ENCODE measurements around the gene RHOC. TPM values are rescaled to one million over a fixed set of nuclear protein-coding genes. Genes with fewer than 3 reads are reported as not detected.
"Not testable (repeated sequence)": the region's sequence is repeated elsewhere in the genome, so short reads cannot be mapped to it uniquely, and the experiment has no call there.

RHOC gene
- total and polyA plus RNA-seq, 4 donors, result 50.4 to 102 (median 68.8) TPM

DNA sequence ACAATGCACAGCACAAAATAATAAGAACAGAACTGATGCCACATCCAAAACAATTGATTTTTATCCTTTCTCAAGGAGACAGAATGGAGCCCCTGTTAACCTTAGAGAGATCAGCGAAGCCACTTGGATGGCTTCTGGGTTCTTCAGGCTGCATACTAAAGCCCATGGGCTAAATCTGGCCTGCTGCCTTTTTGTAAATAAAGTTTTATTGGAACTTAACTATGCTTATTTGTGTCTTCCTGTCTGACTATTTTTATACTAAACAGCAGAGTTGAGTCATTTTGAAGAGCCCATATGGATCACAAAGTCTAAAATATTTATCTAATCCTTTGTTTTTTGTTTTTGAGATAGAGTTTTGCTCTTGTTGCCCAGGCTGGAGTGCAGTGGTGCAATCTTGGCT is 24.5 kb upstream of the RHOC start:
- Histone ChIP-seq H3K9me3 (ENCODE audit: control insufficient read depth in 4 of 4, low read length in 3 of 4) (no peaks in the 10 kb centered on the region), H3K27me3 (ENCODE audit: control insufficient read depth in 4 of 4, insufficient read depth in 4 of 4, low read length in 3 of 4) (no peaks in the 10 kb centered on the region), H3K36me3 (ENCODE audit: control insufficient read depth in 4 of 4, insufficient read depth in 3 of 4, low read depth in 1 of 4, low read length in 3 of 4) (no peaks in the 10 kb centered on the region), H3K27ac (ENCODE audit: low read depth in 1 of 2, low read length in 2 of 2) (no peak overlapping the region), H3K4me3 (ENCODE audit: low read depth in 1 of 3, low read length in 3 of 3) (no peak overlapping the region), H3K9ac (ENCODE audit: low read depth in 1 of 2, low read length in 2 of 2) (no peak overlapping the region), H3K4me1 (ENCODE audit: control insufficient read depth in 4 of 4, insufficient read depth in 4 of 4, low read length in 3 of 4) (no peaks in the 10 kb centered on the region)
- DNase-seq (ENCODE audit: low spot score), result no peak
- 94% methylated on average over 1 of the region's 1 CpG for WGBS
- TF ChIP-seq HNF4G (IDR thresholded peaks at IDR 0.05), result no peak

DNA sequence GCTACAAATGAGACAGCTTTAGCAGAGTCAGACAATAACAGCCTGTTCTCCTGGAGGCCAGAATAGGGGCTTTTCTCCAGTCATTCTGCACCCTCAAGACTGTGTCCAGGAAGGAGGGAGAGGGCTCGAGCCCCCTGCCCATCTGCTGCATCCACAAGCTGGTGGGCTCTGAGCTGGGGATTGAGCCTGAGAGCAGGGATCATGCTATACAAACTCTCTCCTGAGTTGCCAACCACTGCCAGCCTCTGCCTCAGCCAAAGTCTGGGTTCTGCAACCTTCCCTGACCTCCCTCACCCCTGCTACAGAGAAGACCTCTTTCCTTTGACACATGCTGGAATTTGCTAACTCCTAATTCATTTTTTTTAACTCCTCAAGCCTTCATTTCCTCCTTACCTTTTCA is 23.0 kb upstream of the RHOC start:
- Histone ChIP-seq H3K4me3 (ENCODE audit: low read depth in 1 of 3, low read length in 3 of 3) (no peak overlapping the region), H3K4me1 (ENCODE audit: control insufficient read depth in 4 of 4, insufficient read depth in 4 of 4, low read length in 3 of 4) (no peaks in the 10 kb centered on the region), H3K9me3 (ENCODE audit: control insufficient read depth in 4 of 4, low read length in 3 of 4) (no peaks in the 10 kb centered on the region), H3K27ac (ENCODE audit: low read depth in 1 of 2, low read length in 2 of 2) (no peak overlapping the region), H3K27me3 (ENCODE audit: control insufficient read depth in 4 of 4, insufficient read depth in 4 of 4, low read length in 3 of 4) (no peaks in the 10 kb centered on the region), H3K9ac (ENCODE audit: low read depth in 1 of 2, low read length in 2 of 2) (no peak overlapping the region), H3K36me3 (ENCODE audit: control insufficient read depth in 4 of 4, insufficient read depth in 3 of 4, low read depth in 1 of 4, low read length in 3 of 4) (no peaks in the 10 kb centered on the region)
- no peak for TF ChIP-seq GABPA (IDR thresholded peaks at IDR 0.05 in 1 of 2, conservative IDR thresholded peaks at IDR 0.05 in 1 of 2)
- no peak for TF ChIP-seq NR2F2 (IDR thresholded peaks at IDR 0.05)
- TF ChIP-seq RXRA (IDR thresholded peaks at IDR 0.05), result no peak
- no peak for TF ChIP-seq EGR1 (IDR thresholded peaks at IDR 0.05; ENCODE audit: low read depth in 2 of 2)
- TF ChIP-seq, protein P1, sequence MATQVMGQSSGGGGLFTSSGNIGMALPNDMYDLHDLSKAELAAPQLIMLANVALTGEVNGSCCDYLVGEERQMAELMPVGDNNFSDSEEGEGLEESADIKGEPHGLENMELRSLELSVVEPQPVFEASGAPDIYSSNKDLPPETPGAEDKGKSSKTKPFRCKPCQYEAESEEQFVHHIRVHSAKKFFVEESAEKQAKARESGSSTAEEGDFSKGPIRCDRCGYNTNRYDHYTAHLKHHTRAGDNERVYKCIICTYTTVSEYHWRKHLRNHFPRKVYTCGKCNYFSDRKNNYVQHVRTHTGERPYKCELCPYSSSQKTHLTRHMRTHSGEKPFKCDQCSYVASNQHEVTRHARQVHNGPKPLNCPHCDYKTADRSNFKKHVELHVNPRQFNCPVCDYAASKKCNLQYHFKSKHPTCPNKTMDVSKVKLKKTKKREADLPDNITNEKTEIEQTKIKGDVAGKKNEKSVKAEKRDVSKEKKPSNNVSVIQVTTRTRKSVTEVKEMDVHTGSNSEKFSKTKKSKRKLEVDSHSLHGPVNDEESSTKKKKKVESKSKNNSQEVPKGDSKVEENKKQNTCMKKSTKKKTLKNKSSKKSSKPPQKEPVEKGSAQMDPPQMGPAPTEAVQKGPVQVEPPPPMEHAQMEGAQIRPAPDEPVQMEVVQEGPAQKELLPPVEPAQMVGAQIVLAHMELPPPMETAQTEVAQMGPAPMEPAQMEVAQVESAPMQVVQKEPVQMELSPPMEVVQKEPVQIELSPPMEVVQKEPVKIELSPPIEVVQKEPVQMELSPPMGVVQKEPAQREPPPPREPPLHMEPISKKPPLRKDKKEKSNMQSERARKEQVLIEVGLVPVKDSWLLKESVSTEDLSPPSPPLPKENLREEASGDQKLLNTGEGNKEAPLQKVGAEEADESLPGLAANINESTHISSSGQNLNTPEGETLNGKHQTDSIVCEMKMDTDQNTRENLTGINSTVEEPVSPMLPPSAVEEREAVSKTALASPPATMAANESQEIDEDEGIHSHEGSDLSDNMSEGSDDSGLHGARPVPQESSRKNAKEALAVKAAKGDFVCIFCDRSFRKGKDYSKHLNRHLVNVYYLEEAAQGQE (IDR thresholded peaks at IDR 0.05), result no peak
- TF ChIP-seq, protein P2, sequence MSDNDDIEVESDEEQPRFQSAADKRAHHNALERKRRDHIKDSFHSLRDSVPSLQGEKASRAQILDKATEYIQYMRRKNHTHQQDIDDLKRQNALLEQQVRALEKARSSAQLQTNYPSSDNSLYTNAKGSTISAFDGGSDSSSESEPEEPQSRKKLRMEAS (IDR thresholded peaks at IDR 0.05), result no peak
- TF ChIP-seq HNF4A (conservative IDR thresholded peaks at IDR 0.05), result no peak
- TF ChIP-seq SP1 (IDR thresholded peaks at IDR 0.05), result no peak
- TF ChIP-seq, protein P3, sequence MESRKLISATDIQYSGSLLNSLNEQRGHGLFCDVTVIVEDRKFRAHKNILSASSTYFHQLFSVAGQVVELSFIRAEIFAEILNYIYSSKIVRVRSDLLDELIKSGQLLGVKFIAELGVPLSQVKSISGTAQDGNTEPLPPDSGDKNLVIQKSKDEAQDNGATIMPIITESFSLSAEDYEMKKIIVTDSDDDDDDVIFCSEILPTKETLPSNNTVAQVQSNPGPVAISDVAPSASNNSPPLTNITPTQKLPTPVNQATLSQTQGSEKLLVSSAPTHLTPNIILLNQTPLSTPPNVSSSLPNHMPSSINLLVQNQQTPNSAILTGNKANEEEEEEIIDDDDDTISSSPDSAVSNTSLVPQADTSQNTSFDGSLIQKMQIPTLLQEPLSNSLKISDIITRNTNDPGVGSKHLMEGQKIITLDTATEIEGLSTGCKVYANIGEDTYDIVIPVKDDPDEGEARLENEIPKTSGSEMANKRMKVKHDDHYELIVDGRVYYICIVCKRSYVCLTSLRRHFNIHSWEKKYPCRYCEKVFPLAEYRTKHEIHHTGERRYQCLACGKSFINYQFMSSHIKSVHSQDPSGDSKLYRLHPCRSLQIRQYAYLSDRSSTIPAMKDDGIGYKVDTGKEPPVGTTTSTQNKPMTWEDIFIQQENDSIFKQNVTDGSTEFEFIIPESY (IDR thresholded peaks at IDR 0.05), result no peak
- TF ChIP-seq TAF1 (conservative IDR thresholded peaks at IDR 0.05), result no peak
- TF ChIP-seq FOXA1 (IDR thresholded peaks at IDR 0.05), result no peak
- TF ChIP-seq FOXA2 (IDR thresholded peaks at IDR 0.05), result no peak
- TF ChIP-seq YY1 (IDR thresholded peaks at IDR 0.05), result no peak
- no peak for TF ChIP-seq RAD21 (IDR thresholded peaks at IDR 0.05)
- TF ChIP-seq, protein P4, sequence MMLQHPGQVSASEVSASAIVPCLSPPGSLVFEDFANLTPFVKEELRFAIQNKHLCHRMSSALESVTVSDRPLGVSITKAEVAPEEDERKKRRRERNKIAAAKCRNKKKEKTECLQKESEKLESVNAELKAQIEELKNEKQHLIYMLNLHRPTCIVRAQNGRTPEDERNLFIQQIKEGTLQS (IDR thresholded peaks at IDR 0.05), result no peak
- no peak for TF ChIP-seq JUND (IDR thresholded peaks at IDR 0.05)
- no peak for DNase-seq (ENCODE audit: low spot score)
- WGBS, result 88% methylated on average over 1 of the region's 1 CpG

DNA sequence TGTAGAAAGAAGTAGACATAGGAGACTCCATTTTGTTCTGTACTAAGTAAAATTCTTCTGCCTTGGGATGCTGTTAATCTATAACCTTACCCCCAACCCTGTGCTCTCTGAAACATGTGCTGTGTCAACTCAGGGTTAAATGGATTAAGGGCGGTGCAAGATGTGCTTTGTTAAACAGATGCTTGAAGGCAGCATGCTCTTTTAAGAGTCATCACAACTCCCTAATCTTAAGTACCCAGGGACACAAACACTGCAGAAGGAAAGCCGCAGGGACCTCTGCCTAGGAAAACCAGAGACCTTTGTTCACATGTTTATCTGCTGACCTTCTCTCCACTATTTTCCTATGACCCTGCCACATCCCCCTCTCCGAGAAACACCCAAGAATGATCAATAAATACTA is 22.1 kb upstream of the RHOC start:
- H3K9ac ChIP-seq (ENCODE audit: low read depth in 1 of 2, low read length in 2 of 2); H3K36me3 ChIP-seq (ENCODE audit: control insufficient read depth in 4 of 4, insufficient read depth in 3 of 4, low read depth in 1 of 4, low read length in 3 of 4); H3K4me3 ChIP-seq (ENCODE audit: low read depth in 1 of 3, low read length in 3 of 3); H3K27me3 ChIP-seq (ENCODE audit: control insufficient read depth in 4 of 4, insufficient read depth in 4 of 4, low read length in 3 of 4); H3K4me1 ChIP-seq (ENCODE audit: control insufficient read depth in 4 of 4, insufficient read depth in 4 of 4, low read length in 3 of 4); DNase-seq (ENCODE audit: low spot score); H3K27ac ChIP-seq (ENCODE audit: low read depth in 1 of 2, low read length in 2 of 2); H3K9me3 ChIP-seq (ENCODE audit: control insufficient read depth in 4 of 4, low read length in 3 of 4): not testable (repeated sequence)
- 59% methylated on average over 3 of the region's 3 CpGs for WGBS

DNA sequence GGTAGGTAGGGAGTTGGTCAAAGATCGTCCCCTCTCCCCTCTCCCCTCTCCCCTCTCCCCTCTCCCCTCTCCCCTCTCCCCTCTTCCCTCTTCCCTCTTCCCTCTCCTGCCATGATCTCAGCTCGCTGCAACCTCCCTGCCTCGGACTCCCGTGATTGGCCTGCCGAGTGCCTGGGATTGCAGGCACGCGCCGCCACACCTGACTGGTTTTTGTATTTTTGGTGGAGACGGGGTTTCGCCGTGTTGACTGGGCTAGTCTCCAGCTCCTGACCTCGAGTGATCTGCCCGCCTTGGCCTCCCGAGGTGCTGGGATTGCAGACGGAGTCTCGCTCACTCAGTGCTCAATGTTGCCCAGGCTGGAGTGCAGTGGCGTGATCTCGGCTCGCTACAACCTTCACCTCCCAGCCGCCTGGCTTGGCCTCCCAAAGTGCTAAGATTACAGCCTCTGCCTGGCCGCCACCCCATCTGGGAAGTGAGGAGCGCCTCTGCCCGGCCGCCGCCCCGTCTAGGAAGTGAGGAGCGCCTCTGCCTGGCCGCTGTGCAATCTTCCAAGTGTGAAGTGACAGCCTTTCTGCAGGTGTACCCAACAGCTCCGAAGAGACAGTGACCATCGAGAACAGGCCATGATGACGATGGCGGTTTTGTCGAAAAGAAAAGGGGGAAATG is 21.5 kb upstream of the RHOC start:
- not testable (repeated sequence) for H3K27ac ChIP-seq (ENCODE audit: low read depth in 1 of 2, low read length in 2 of 2); DNase-seq (ENCODE audit: low spot score); H3K4me3 ChIP-seq (ENCODE audit: low read depth in 1 of 3, low read length in 3 of 3); H3K9me3 ChIP-seq (ENCODE audit: control insufficient read depth in 4 of 4, low read length in 3 of 4); H3K36me3 ChIP-seq (ENCODE audit: control insufficient read depth in 4 of 4, insufficient read depth in 3 of 4, low read depth in 1 of 4, low read length in 3 of 4); H3K4me1 ChIP-seq (ENCODE audit: control insufficient read depth in 4 of 4, insufficient read depth in 4 of 4, low read length in 3 of 4); H3K27me3 ChIP-seq (ENCODE audit: control insufficient read depth in 4 of 4, insufficient read depth in 4 of 4, low read length in 3 of 4); H3K9ac ChIP-seq (ENCODE audit: low read depth in 1 of 2, low read length in 2 of 2)
- WGBS, result 94% methylated on average over 33 of the region's 33 CpGs

Measured in liver (tissue), 9 donors.